ENCODE measurements around the gene ATP11A.

DNA sequence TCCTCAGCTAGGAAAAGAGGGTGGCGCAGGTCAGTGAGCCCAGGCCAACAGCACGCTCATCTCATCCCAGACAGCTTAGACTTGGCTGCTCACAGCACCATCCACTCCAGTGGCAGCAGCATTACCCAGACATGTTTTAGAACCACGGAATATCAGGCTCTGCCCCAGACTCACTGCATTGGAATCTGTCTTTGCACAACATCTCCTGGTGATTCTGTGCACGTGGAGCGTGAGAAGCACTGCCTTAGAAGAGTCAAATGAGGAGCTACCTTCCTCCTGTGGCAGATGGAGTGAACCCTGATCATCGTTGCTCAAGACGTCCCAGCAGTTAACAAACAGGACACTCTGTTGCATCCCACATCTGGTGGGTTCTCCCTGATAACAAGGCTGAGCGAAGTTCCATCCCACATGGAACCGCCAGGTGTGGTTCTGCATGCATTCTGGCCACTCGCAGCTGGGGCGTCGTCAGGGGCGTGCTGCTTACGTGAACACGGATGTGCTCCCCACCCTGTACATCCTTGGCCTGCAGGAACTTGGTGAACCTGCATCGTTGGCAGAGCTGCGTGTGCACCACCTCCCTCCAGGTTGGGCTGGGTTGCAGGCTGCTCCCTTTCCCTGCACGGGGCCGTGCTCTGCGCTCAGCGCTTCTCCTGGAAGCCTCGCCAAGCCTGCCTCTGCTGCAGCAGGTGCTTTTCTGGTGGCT is 25.2 kb upstream of the ATP11A start:
- TF ChIP-seq, protein P1, sequence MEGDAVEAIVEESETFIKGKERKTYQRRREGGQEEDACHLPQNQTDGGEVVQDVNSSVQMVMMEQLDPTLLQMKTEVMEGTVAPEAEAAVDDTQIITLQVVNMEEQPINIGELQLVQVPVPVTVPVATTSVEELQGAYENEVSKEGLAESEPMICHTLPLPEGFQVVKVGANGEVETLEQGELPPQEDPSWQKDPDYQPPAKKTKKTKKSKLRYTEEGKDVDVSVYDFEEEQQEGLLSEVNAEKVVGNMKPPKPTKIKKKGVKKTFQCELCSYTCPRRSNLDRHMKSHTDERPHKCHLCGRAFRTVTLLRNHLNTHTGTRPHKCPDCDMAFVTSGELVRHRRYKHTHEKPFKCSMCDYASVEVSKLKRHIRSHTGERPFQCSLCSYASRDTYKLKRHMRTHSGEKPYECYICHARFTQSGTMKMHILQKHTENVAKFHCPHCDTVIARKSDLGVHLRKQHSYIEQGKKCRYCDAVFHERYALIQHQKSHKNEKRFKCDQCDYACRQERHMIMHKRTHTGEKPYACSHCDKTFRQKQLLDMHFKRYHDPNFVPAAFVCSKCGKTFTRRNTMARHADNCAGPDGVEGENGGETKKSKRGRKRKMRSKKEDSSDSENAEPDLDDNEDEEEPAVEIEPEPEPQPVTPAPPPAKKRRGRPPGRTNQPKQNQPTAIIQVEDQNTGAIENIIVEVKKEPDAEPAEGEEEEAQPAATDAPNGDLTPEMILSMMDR (IDR thresholded peaks at IDR 0.05) = no peak
- no peak for TF ChIP-seq POLR2A (IDR thresholded peaks at IDR 0.05)
- TF ChIP-seq POLR2AphosphoS5 (IDR thresholded peaks at IDR 0.05) = no peak
